A673 (cell line): ENCODE measurements around the gene BLZF1.

Experiments
- EZH2 ChIP-seq: fragments of 200-600 bp; sonication (generic); IDR thresholded peaks from 2 replicates; pipeline ENCODE4 v1.6.1; 2017; ENCODE audit warnings: borderline replicate concordance, low read depth, mild to moderate bottlenecking, mixed read lengths, antibody characterized with exemption, low read length; ENCODE audit not compliant: poor library complexity, severe bottlenecking
- TF ChIP-seq, protein P1 (sequence below): fragments of 300-800, 200-600 bp; sonication (generic); conservative IDR thresholded peaks from 2 replicates; pipeline ENCODE4 v1.5.1; 2017; ENCODE audit warnings: low read depth, mild to moderate bottlenecking, antibody characterized with exemption, low read length, moderate library complexity, mixed read lengths

- TF ChIP-seq, protein P1, sequence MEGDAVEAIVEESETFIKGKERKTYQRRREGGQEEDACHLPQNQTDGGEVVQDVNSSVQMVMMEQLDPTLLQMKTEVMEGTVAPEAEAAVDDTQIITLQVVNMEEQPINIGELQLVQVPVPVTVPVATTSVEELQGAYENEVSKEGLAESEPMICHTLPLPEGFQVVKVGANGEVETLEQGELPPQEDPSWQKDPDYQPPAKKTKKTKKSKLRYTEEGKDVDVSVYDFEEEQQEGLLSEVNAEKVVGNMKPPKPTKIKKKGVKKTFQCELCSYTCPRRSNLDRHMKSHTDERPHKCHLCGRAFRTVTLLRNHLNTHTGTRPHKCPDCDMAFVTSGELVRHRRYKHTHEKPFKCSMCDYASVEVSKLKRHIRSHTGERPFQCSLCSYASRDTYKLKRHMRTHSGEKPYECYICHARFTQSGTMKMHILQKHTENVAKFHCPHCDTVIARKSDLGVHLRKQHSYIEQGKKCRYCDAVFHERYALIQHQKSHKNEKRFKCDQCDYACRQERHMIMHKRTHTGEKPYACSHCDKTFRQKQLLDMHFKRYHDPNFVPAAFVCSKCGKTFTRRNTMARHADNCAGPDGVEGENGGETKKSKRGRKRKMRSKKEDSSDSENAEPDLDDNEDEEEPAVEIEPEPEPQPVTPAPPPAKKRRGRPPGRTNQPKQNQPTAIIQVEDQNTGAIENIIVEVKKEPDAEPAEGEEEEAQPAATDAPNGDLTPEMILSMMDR = no peak
- TF ChIP-seq EZH2 = no peak
These were observed 41.6 kb upstream of the BLZF1 start for GRCh38 chr1:169326261-169326955.
